Neural progenitor cell (in vitro differentiated cells): Measurements from ENCODE around the gene NCF2. TPM values are rescaled to one million over a fixed set of nuclear protein-coding genes. Genes with fewer than 3 reads are reported as not detected.

Experiments used
- DNase-seq: peaks from one replicate; pipeline ENCODE4 v3.0.0-alpha.2; 2016; ENCODE audit warnings: low spot score
- H2AFZ ChIP-seq: fragments of 200-600 bp; sonication (generic); replicated peaks from 2 replicates; pipeline ENCODE4 v1.6.1; 2016; ENCODE audit warnings: antibody characterized with exemption
- H3F3A ChIP-seq: fragments of 200-600 bp; sonication (generic); 2 replicates; pipeline ENCODE4 v1.6.1; 2016; ENCODE audit warnings: antibody characterized with exemption, low read depth
- H3K27ac ChIP-seq: fragments of 200-600 bp; sonication (generic); 2 replicates; pipeline ENCODE4 v1.5.1; 2016; ENCODE audit warnings: mild to moderate bottlenecking
- H3K27me3 ChIP-seq: fragments of 200-600 bp; sonication (generic); 2 replicates; pipeline ENCODE4 v1.6.1; 2016; ENCODE audit warnings: mild to moderate bottlenecking, moderate library complexity
- H3K36me3 ChIP-seq: fragments of 200-600 bp; sonication (generic); 2 replicates; pipeline ENCODE4 v1.5.1; 2016
- H3K4me1 ChIP-seq: fragments of 200-600 bp; sonication (generic); 2 replicates; pipeline ENCODE4 v1.6.1; 2016; ENCODE audit warnings: mixed run types
- H3K4me2 ChIP-seq: fragments of 200-600 bp; sonication (generic); 2 replicates; pipeline ENCODE4 v1.6.1; 2016
- H3K4me3 ChIP-seq: fragments of 200-600 bp; sonication (generic); 2 replicates; pipeline ENCODE4 v1.5.1; 2016
- H3K79me2 ChIP-seq: fragments of 200-600 bp; sonication (generic); 2 replicates; pipeline ENCODE4 v1.6.1; 2016; ENCODE audit warnings: low read depth
- H3K9ac ChIP-seq: fragments of 200-600 bp; sonication (generic); 2 replicates; pipeline ENCODE4 v1.6.1; 2016
- H3K9me3 ChIP-seq: fragments of 200-600 bp; sonication (generic); 2 replicates; pipeline ENCODE4 v1.5.1; 2016; ENCODE audit warnings: low read depth
- H4K20me1 ChIP-seq: fragments of 200-600 bp; sonication (generic); 2 replicates; pipeline ENCODE4 v1.6.1; 2016; ENCODE audit warnings: low read depth
- H3K27ac Mint-ChIP-seq: 3 replicates; pipeline ENCODE4 v1.8.0; 2021; ENCODE audit warnings: mixed read lengths
- H3K27me3 Mint-ChIP-seq: 2 replicates; pipeline ENCODE4 v1.8.0; 2022; ENCODE audit warnings: low read depth, mild to moderate bottlenecking, inconsistent platforms, moderate library complexity, mixed read lengths; ENCODE audit not compliant: insufficient read depth
- H3K36me3 Mint-ChIP-seq: 3 replicates; pipeline ENCODE4 v1.8.0; 2021; ENCODE audit warnings: mixed read lengths
- H3K4me1 Mint-ChIP-seq: 3 replicates; pipeline ENCODE4 v1.8.0; 2021; ENCODE audit warnings: mixed read lengths
- H3K4me3 Mint-ChIP-seq: 3 replicates; pipeline ENCODE4 v1.8.0; 2021; ENCODE audit warnings: mild to moderate bottlenecking, moderate library complexity, mixed read lengths
- H3K9me3 Mint-ChIP-seq: 3 replicates; pipeline ENCODE4 v1.8.0; 2020; ENCODE audit warnings: mixed read lengths
- EZH2 ChIP-seq: fragments of 200-600 bp; sonication (generic); IDR thresholded peaks from 2 replicates; pipeline ENCODE4 v1.6.1; 2017; ENCODE audit warnings: antibody characterized with exemption, mild to moderate bottlenecking, moderate library complexity
- EZH2phosphoT487 ChIP-seq: fragments of 200-600 bp; sonication (generic); IDR thresholded peaks from 2 replicates; pipeline ENCODE4 v1.6.1; 2017; ENCODE audit warnings: antibody characterized with exemption
- total RNA-seq: library from RNA; depleted of rRNA; stranded (reverse); fragments of >200 nt; gene quantifications from 2 replicates; pipeline ENCODE4 v1.2.3, GENCODE V29; 2015; ENCODE audit warnings: low replicate concordance
- TF ChIP-seq, protein P1 (sequence below): fragments of 200-600 bp; sonication (generic); IDR thresholded peaks from 2 replicates; pipeline ENCODE4 v1.5.1; 2017; ENCODE audit warnings: antibody characterized with exemption, mild to moderate bottlenecking

NCF2 gene
- total RNA-seq, 1 donor from 2014 or later, result not detected

DNA sequence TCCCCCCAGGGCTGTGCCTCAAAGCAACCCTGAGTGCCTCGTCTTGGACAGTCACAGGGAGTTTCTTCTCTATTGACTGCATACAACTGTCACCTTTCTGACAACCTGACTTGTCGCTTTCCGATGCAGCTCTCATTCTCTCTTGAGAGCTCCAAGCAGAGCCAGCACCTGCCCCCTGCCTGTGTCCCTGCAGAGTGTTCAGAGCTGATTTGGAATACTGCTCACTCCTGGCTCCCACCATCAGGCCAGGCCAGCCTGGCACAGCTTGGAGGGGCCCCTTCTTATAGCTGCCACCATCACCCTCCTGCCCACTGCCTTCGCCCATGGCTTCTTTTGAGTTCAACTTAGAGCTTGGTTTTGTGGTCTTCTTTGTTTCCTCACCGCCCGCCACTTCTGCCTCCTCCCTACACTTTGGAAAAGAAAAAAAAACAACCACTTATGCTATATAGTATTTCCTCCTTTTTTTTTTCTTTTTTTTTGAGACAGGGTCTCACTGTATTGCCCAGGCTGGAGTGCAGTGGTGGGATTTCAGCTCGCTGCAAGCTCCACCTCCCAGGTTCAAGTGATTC lies 12.3 kb downstream of the NCF2 start:
- Histone ChIP-seq H3K36me3 (no peaks in the 10 kb centered on the region), H4K20me1 (no peaks in the 10 kb centered on the region), H3K27ac (no peak overlapping the region), H3F3A (no peaks in the 10 kb centered on the region), H3K4me2 (no peak overlapping the region), H3K4me3 (no peak overlapping the region), H3K79me2 (no peaks in the 10 kb centered on the region), H3K27me3 (no peaks in the 10 kb centered on the region), H3K9ac (no peak overlapping the region), H3K9me3 (no peaks in the 10 kb centered on the region), H3K4me1 (no peaks in the 10 kb centered on the region), H2AFZ (no peak overlapping the region)
- no peak for DNase-seq
- Mint-ChIP-seq H3K27me3 (peaks cover 13% of the 10 kb centered on the region), H3K27ac (no peak overlapping the region), H3K4me3 (no peak overlapping the region), H3K36me3 (no peaks in the 10 kb centered on the region), H3K4me1 (peaks cover 26% of the 10 kb centered on the region), H3K9me3 (no peaks in the 10 kb centered on the region)
- no peak for TF ChIP-seq EZH2phosphoT487
- TF ChIP-seq, protein P1, sequence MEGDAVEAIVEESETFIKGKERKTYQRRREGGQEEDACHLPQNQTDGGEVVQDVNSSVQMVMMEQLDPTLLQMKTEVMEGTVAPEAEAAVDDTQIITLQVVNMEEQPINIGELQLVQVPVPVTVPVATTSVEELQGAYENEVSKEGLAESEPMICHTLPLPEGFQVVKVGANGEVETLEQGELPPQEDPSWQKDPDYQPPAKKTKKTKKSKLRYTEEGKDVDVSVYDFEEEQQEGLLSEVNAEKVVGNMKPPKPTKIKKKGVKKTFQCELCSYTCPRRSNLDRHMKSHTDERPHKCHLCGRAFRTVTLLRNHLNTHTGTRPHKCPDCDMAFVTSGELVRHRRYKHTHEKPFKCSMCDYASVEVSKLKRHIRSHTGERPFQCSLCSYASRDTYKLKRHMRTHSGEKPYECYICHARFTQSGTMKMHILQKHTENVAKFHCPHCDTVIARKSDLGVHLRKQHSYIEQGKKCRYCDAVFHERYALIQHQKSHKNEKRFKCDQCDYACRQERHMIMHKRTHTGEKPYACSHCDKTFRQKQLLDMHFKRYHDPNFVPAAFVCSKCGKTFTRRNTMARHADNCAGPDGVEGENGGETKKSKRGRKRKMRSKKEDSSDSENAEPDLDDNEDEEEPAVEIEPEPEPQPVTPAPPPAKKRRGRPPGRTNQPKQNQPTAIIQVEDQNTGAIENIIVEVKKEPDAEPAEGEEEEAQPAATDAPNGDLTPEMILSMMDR, result no peak
- no peak for TF ChIP-seq EZH2

DNA sequence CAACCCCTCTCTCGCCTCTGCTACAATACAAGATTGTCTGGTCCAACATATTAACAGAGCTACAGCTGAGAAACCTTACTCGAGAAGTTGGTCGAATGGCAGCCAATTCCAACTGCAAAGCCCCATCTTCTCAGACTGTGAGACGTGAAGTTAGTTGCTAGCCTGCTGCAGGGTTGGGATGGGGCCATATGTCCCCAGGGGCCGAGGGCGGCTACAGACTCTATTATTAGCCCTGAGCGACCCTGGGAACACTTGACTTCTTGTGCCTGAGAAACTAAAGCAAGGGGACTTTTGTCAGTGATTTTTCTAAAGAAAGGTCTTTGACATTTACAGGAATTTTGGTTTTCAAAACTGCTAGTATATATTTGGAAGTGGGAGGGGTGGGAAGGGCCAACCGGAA lies 13.7 kb downstream of the NCF2 start:
- Histone ChIP-seq H3K9ac (no peak overlapping the region), H4K20me1 (no peaks in the 10 kb centered on the region), H3K36me3 (no peaks in the 10 kb centered on the region), H3K9me3 (no peaks in the 10 kb centered on the region), H3K27me3 (no peaks in the 10 kb centered on the region), H3K79me2 (no peaks in the 10 kb centered on the region), H3F3A (no peaks in the 10 kb centered on the region), H2AFZ (no peak overlapping the region), H3K4me1 (no peaks in the 10 kb centered on the region), H3K27ac (no peak overlapping the region), H3K4me3 (no peak overlapping the region), H3K4me2 (no peak overlapping the region)
- Mint-ChIP-seq H3K4me1 (peaks cover 18% of the 10 kb centered on the region), H3K4me3 (no peak overlapping the region), H3K36me3 (no peaks in the 10 kb centered on the region), H3K27ac (no peak overlapping the region), H3K9me3 (no peaks in the 10 kb centered on the region), H3K27me3 (peaks cover 11% of the 10 kb centered on the region)
- TF ChIP-seq EZH2phosphoT487, result no peak
- no peak for TF ChIP-seq EZH2
- TF ChIP-seq, protein P1, result no peak
- no peak for DNase-seq

DNA sequence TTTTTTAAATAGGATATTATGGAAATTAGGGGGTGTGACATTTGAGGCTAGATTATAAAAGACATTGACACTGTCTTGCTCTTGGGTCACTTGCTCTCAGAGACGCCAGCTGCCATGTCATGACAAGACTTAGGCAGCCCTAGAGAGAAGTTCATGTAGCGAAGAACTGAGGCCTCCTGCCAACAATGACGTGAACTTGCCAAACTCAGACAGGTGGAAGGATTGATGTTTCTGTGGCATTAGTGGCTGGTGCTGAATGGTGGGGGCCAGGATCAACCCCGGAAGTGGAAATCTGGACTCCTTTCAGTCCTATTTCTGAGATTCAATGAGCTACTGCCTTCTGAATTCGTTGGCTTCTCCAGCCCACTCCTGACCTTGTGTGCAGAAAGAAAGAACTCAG lies 14.7 kb downstream of the NCF2 start:
- H3K4me1 ChIP-seq, result no peaks in the 10 kb centered on the region
- no peak overlapping the region for H3K4me2 ChIP-seq
- no peak overlapping the region for H3K9ac ChIP-seq
- no peak overlapping the region for H3K27ac ChIP-seq
- H3K79me2 ChIP-seq, result no peaks in the 10 kb centered on the region
- H3K27me3 Mint-ChIP-seq, result peaks cover 6% of the 10 kb centered on the region
- H3K36me3 ChIP-seq, result no peaks in the 10 kb centered on the region
- H3K4me3 ChIP-seq, result no peak overlapping the region
- no peak overlapping the region for H3K27ac Mint-ChIP-seq
- no peak overlapping the region for H2AFZ ChIP-seq
- H3K36me3 Mint-ChIP-seq, result no peaks in the 10 kb centered on the region
- H3K27me3 ChIP-seq, result no peaks in the 10 kb centered on the region
- no peaks in the 10 kb centered on the region for H3K9me3 Mint-ChIP-seq
- TF ChIP-seq EZH2 (no peak), EZH2phosphoT487 (no peak)
- no peaks in the 10 kb centered on the region for H3K9me3 ChIP-seq
- no peaks in the 10 kb centered on the region for H3F3A ChIP-seq
- H3K4me1 Mint-ChIP-seq, result peaks cover 14% of the 10 kb centered on the region
- H3K4me3 Mint-ChIP-seq, result no peak overlapping the region
- DNase-seq, result no peak
- H4K20me1 ChIP-seq, result no peaks in the 10 kb centered on the region

DNA sequence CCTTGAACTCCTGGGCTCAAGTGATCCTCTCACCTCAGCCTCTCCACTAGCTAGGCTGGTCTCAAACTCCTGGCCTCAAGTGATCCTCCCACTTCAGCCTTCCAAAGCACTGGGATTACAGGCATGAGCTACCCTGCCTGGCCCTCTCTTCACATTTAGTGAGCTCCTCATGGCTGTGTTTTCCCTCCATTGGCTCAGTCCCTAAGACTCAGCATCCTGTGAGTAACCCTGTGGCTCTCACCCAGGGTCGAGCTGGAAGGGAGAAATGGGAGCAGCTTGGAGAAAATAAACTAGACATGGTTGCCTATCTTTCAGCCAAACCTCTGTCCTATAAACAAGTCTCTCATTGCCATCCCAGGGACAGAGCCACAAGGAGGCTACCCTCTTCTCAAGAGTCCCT lies 17.5 kb downstream of the NCF2 start:
- H3K27ac ChIP-seq, result no peak overlapping the region
- no peaks in the 10 kb centered on the region for H3K27me3 ChIP-seq
- H4K20me1 ChIP-seq, result no peaks in the 10 kb centered on the region
- H3K27me3 Mint-ChIP-seq, result peaks cover 3% of the 10 kb centered on the region
- H3K9me3 ChIP-seq, result no peaks in the 10 kb centered on the region
- peaks cover 5% of the 10 kb centered on the region for H3K4me1 Mint-ChIP-seq
- no peaks in the 10 kb centered on the region for H3K4me1 ChIP-seq
- no peak overlapping the region for H3K4me3 ChIP-seq
- H3K36me3 Mint-ChIP-seq, result no peaks in the 10 kb centered on the region
- no peaks in the 10 kb centered on the region for H3K36me3 ChIP-seq
- TF ChIP-seq EZH2, result no peak
- H3K79me2 ChIP-seq, result no peaks in the 10 kb centered on the region
- H3K9ac ChIP-seq, result no peak overlapping the region
- no peak overlapping the region for H3K27ac Mint-ChIP-seq
- H3K4me2 ChIP-seq, result no peak overlapping the region
- no peaks in the 10 kb centered on the region for H3K9me3 Mint-ChIP-seq
- H3K4me3 Mint-ChIP-seq, result no peak overlapping the region
- H2AFZ ChIP-seq, result no peak overlapping the region
- no peak for DNase-seq
- no peaks in the 10 kb centered on the region for H3F3A ChIP-seq
